Chondrocyte (in vitro differentiated cells): ENCODE measurements around the gene TPRG1L. TPM values are rescaled to one million over a fixed set of nuclear protein-coding genes. Genes with fewer than 3 reads are reported as not detected.

ENCODE experiments used
- DNase-seq: peaks from one replicate; pipeline ENCODE4 v3.0.0; 2021; ENCODE audit warnings: mixed read lengths, low spot score
- H3K27ac Mint-ChIP-seq: one replicate; pipeline ENCODE4 v1.8.0; 2021; ENCODE audit warnings: mild to moderate bottlenecking, moderate library complexity, mixed read lengths; ENCODE audit not compliant: unreplicated experiment
- H3K27me3 Mint-ChIP-seq: 2 replicates; pipeline ENCODE4 v1.8.0; 2021; ENCODE audit warnings: low read depth, mixed read lengths
- H3K36me3 Mint-ChIP-seq: 2 replicates; pipeline ENCODE4 v1.8.0; 2021; ENCODE audit warnings: low read depth, mixed read lengths
- H3K4me1 Mint-ChIP-seq: 2 replicates; pipeline ENCODE4 v1.8.0; 2021; ENCODE audit warnings: low read depth, mild to moderate bottlenecking, mixed read lengths
- H3K4me3 Mint-ChIP-seq: one replicate; pipeline ENCODE4 v1.8.0; 2021; ENCODE audit warnings: mild to moderate bottlenecking, moderate library complexity, mixed read lengths; ENCODE audit not compliant: unreplicated experiment
- H3K9me3 Mint-ChIP-seq: 2 replicates; pipeline ENCODE4 v1.8.0; 2021; ENCODE audit warnings: low read depth, mixed read lengths
- CTCF ChIP-seq: fragments of 200-600 bp; sonication (generic); IDR thresholded peaks from 2 replicates; pipeline ENCODE4 v1.5.0; 2021; ENCODE audit warnings: antibody characterized with exemption, mild to moderate bottlenecking, moderate library complexity
- total RNA-seq: library from RNA; stranded (reverse); gene quantifications from 3 replicates; pipeline ENCODE4 v1.2.1, GENCODE V29; 2021

Gene TPRG1L
- total RNA-seq, 1 donor from 2014 or later = 53.7 TPM

DNA sequence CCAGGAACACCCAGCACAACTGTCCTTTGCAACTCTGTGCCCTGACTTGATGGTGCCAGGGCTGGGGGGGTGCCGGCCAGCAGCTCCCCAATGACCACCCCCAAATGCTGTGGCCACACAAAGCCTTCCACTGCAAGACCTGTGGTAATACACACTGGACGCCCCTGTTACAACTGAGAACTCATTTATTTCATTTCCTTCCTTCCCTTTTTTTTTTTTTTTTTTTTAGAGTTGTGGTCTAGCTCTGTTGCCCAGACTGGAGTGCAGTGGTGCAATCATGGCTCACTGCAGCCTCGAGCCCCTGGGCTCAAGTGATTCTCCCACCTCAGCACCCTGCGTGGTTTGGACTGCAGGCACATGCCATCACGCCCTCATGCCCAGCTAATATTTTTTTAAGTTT is 52.7 kb downstream of the TPRG1L start:
- Mint-ChIP-seq H3K27me3 (peaks cover 11% of the 10 kb centered on the region), H3K4me1 (no peaks in the 10 kb centered on the region), H3K4me3 (no peak overlapping the region), H3K27ac (no peak overlapping the region), H3K36me3 (no peaks in the 10 kb centered on the region), H3K9me3 (no peaks in the 10 kb centered on the region)
- no peak for DNase-seq
- TF ChIP-seq CTCF = no peak

GRCh38 chr1:3678361-3679097 is 53.7 kb downstream of the TPRG1L start:
- peaks cover 15% of the 10 kb centered on the region for H3K27me3 Mint-ChIP-seq
- H3K27ac Mint-ChIP-seq = no peak overlapping the region
- DNase-seq = peak; percentile 91
- H3K4me3 Mint-ChIP-seq = no peak overlapping the region
- TF ChIP-seq CTCF = no peak
- no peaks in the 10 kb centered on the region for H3K9me3 Mint-ChIP-seq
- no peaks in the 10 kb centered on the region for H3K36me3 Mint-ChIP-seq
- no peaks in the 10 kb centered on the region for H3K4me1 Mint-ChIP-seq

- Mint-ChIP-seq H3K27me3 (peaks cover 16% of the 10 kb centered on the region), H3K27ac (no peak overlapping the region), H3K9me3 (no peaks in the 10 kb centered on the region), H3K36me3 (no peaks in the 10 kb centered on the region), H3K4me3 (no peak overlapping the region), H3K4me1 (no peaks in the 10 kb centered on the region)
- no peak for TF ChIP-seq CTCF
- no peak for DNase-seq
These were observed 54.3 kb downstream of the TPRG1L start for GRCh38 chr1:3679098-3679555.

Other genes with a start within 250 kb of the TPRG1L start
- 1.1 to 4.1 TPM (median 2.0 TPM) in 3 replicates for gene ARHGEF16, start 170.3 kb upstream of the TPRG1L start, total RNA-seq
- gene MEGF6, start 13.5 kb upstream of the TPRG1L start, total RNA-seq = 185 to 332 TPM (median 328 TPM) in 3 replicates
- 12.6 to 17.6 TPM (median 15.5 TPM) in 3 replicates for gene WRAP73, start 25.1 kb downstream of the TPRG1L start, total RNA-seq
- gene TP73, start 27.5 kb downstream of the TPRG1L start, total RNA-seq = 0.05 to 0.58 TPM in 2 of 3 replicates, not detected in the other
- not detected in 3 replicates for gene CCDC27, start 127.4 kb downstream of the TPRG1L start, total RNA-seq
- 0.72 to 1.00 TPM in 2 of 3 replicates, not detected in the other for gene SMIM1, start 147.7 kb downstream of the TPRG1L start, total RNA-seq
- 44.0 to 45.8 TPM (median 45.7 TPM) in 3 replicates for gene LRRC47, start 171.5 kb downstream of the TPRG1L start, total RNA-seq
- 37.4 to 40.6 TPM (median 37.6 TPM) in 3 replicates for gene CEP104, start 232.2 kb downstream of the TPRG1L start, total RNA-seq
- 5.8 to 8.2 TPM (median 7.3 TPM) in 3 replicates for gene DFFB, start 232.5 kb downstream of the TPRG1L start, total RNA-seq